Measurements from ENCODE around the gene ASTE1. TPM values are rescaled to one million over a fixed set of nuclear protein-coding genes. Genes with fewer than 3 reads are reported as not detected.

The ASTE1 gene
- total and polyA plus RNA-seq, 10 of the 15 experiments (the other 5 are each of a cell fraction or from before 2014, with no cell fraction given) = 5.1 to 12.0 (median 8.2) TPM

GRCh38 chr3:131026321-131027151, at the start of gene ASTE1, which contains the start of gene NEK11 (continued):
- no peak for TF ChIP-seq CTCF (IDR thresholded peaks at IDR 0.05 in 2 of 3, conservative IDR thresholded peaks at IDR 0.05 in 1 of 3; ENCODE audit: control insufficient read depth in 2 of 3, extremely low read depth in 1 of 3, insufficient read depth in 1 of 3, low read depth in 3 of 3, low read length in 3 of 3)
- TF ChIP-seq MTA3 (IDR thresholded peaks at IDR 0.05; ENCODE audit: borderline replicate concordance, low read length) = no peak
- peak; percentile 83 for TF ChIP-seq RELB (IDR thresholded peaks at IDR 0.05; ENCODE audit: low read depth)
- TF ChIP-seq BRCA1 (IDR thresholded peaks at IDR 0.05; ENCODE audit: low read depth, low read length) = no peak
- TF ChIP-seq BCLAF1 (IDR thresholded peaks at IDR 0.05) = no peak
- TF ChIP-seq BCL3 (IDR thresholded peaks at IDR 0.05; ENCODE audit: borderline replicate concordance, insufficient read depth, low read depth, low read length, poor library complexity, severe bottlenecking) = no peak
- TF ChIP-seq SMARCA5 (IDR thresholded peaks at IDR 0.05) = no peak

Measured in GM12878 (cell line).